ENCODE results near the gene SPAG5.

The SPAG5 gene

GRCh38 chr17:28548417-28549130, 50.3 kb downstream of the SPAG5 start:
- DNase-seq (ENCODE audit: low read depth in 1 of 2, low spot score in 1 of 2) = no peak
- H3K4me3 ChIP-seq (replicated peaks; ENCODE audit: insufficient read depth, low read length) = no peak overlapping the region
- no peaks in the 10 kb centered on the region for H3K27me3 ChIP-seq (ENCODE audit: insufficient read depth, poor library complexity, severe bottlenecking)
- TF ChIP-seq, protein P1, sequence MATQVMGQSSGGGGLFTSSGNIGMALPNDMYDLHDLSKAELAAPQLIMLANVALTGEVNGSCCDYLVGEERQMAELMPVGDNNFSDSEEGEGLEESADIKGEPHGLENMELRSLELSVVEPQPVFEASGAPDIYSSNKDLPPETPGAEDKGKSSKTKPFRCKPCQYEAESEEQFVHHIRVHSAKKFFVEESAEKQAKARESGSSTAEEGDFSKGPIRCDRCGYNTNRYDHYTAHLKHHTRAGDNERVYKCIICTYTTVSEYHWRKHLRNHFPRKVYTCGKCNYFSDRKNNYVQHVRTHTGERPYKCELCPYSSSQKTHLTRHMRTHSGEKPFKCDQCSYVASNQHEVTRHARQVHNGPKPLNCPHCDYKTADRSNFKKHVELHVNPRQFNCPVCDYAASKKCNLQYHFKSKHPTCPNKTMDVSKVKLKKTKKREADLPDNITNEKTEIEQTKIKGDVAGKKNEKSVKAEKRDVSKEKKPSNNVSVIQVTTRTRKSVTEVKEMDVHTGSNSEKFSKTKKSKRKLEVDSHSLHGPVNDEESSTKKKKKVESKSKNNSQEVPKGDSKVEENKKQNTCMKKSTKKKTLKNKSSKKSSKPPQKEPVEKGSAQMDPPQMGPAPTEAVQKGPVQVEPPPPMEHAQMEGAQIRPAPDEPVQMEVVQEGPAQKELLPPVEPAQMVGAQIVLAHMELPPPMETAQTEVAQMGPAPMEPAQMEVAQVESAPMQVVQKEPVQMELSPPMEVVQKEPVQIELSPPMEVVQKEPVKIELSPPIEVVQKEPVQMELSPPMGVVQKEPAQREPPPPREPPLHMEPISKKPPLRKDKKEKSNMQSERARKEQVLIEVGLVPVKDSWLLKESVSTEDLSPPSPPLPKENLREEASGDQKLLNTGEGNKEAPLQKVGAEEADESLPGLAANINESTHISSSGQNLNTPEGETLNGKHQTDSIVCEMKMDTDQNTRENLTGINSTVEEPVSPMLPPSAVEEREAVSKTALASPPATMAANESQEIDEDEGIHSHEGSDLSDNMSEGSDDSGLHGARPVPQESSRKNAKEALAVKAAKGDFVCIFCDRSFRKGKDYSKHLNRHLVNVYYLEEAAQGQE (IDR thresholded peaks at IDR 0.05; ENCODE audit: insufficient replicate concordance, low read depth) = no peak
- TF ChIP-seq SPI1 (IDR thresholded peaks at IDR 0.05; ENCODE audit: borderline replicate concordance, low read depth) = no peak
- no peak for TF ChIP-seq POLR2AphosphoS5 (IDR thresholded peaks at IDR 0.05; ENCODE audit: low read depth)
- TF ChIP-seq, protein P2, sequence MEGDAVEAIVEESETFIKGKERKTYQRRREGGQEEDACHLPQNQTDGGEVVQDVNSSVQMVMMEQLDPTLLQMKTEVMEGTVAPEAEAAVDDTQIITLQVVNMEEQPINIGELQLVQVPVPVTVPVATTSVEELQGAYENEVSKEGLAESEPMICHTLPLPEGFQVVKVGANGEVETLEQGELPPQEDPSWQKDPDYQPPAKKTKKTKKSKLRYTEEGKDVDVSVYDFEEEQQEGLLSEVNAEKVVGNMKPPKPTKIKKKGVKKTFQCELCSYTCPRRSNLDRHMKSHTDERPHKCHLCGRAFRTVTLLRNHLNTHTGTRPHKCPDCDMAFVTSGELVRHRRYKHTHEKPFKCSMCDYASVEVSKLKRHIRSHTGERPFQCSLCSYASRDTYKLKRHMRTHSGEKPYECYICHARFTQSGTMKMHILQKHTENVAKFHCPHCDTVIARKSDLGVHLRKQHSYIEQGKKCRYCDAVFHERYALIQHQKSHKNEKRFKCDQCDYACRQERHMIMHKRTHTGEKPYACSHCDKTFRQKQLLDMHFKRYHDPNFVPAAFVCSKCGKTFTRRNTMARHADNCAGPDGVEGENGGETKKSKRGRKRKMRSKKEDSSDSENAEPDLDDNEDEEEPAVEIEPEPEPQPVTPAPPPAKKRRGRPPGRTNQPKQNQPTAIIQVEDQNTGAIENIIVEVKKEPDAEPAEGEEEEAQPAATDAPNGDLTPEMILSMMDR (IDR thresholded peaks at IDR 0.05; ENCODE audit: insufficient read depth, low read length) = no peak
- TF ChIP-seq GABPA (IDR thresholded peaks at IDR 0.05; ENCODE audit: low read depth) = no peak
- H3K27ac ChIP-seq (replicated peaks) = no peak overlapping the region

DNA sequence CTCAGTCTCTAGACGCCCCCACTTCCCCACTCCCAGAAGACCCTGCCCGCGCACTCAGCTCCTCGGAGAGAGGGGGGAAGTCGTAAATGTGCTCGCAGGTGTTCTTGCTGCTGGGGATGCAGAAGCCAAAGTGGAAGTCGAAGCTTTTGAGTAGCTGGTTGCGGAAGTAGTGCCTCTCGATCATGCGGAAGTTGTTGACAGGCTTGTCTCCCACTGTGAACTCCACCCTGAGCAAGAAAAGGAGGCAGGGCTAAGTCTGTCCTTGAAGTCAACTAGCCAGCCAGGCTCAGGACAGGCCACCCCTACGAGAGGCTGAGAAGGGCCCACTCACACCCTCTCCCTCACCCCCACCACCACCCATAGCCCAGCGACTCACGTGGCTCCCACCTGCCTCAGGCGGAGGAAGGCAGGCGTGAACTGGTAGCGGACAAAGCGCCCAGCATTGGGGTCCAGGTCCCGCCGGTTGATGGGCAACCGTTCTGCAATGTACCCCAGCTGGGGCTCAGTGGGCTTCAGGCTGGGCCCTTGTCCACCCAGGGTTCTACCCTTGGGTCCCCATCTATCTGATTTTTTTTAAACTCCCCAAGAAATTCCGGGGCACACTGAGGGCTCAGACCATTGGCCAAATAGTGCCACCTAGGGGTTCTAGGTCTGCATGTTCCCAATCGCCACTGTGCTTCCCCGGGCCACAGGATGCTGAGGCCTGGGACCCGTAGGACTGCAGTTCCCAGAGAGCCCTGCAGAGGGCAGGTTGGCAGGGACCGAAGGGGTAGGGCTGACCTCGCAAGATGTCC, 51.0 kb downstream of the SPAG5 start:
- peak; percentile 63; the same call in 1 of the 2 replicates for TF ChIP-seq SPI1 (IDR thresholded peaks at IDR 0.05; ENCODE audit: borderline replicate concordance, low read depth)
- TF ChIP-seq GABPA (IDR thresholded peaks at IDR 0.05; ENCODE audit: low read depth) = peak; percentile 58; the same call in 1 of the 2 replicates
- TF ChIP-seq, protein P1 (IDR thresholded peaks at IDR 0.05; ENCODE audit: insufficient replicate concordance, low read depth) = peak; percentile 45
- peak; percentile 51 for TF ChIP-seq POLR2AphosphoS5 (IDR thresholded peaks at IDR 0.05; ENCODE audit: low read depth)
- TF ChIP-seq, protein P2 (IDR thresholded peaks at IDR 0.05; ENCODE audit: insufficient read depth, low read length) = peak; percentile 91
- peak; percentile 88 to 91 for DNase-seq (ENCODE audit: low read depth in 1 of 2, low spot score in 1 of 2)
- Histone ChIP-seq H3K4me3 (replicated peaks; ENCODE audit: insufficient read depth, low read length) (peak overlapping the region; percentile 39), H3K27me3 (ENCODE audit: insufficient read depth, poor library complexity, severe bottlenecking) (no peaks in the 10 kb centered on the region), H3K27ac (replicated peaks) (peak overlapping the region; percentile 64)

DNA sequence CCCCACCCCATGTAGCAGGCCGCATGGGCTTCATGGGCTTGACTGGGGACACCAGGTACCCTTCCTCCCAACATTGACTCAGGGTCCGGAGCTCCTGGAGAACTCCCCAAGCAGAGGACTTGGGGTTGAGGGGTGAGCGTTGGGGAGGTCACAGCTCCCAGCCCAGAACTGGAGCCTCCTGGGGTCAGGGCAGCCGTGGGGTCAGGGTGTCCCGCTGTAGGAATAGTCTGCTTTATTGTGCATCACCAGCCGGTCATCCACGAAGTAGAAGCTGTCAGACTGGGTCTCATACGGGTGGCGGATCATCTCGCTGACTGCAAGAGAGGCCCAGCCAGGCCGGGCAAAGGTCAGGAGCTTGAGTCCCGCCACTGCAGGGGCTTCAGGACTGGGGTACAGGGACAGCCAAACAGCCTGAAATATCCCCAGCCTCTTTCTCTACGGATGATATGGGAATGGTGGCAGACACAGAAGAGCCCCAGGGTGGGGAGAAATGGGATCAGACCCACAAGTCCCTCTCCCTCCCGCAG, 51.7 kb downstream of the SPAG5 start:
- no peak for TF ChIP-seq POLR2AphosphoS5 (IDR thresholded peaks at IDR 0.05; ENCODE audit: low read depth)
- peak overlapping the region; percentile 64 for H3K27ac ChIP-seq (replicated peaks)
- DNase-seq (ENCODE audit: low read depth in 1 of 2, low spot score in 1 of 2) = no peak
- H3K4me3 ChIP-seq (replicated peaks; ENCODE audit: insufficient read depth, low read length) = no peak overlapping the region
- H3K27me3 ChIP-seq (ENCODE audit: insufficient read depth, poor library complexity, severe bottlenecking) = no peaks in the 10 kb centered on the region

DNA sequence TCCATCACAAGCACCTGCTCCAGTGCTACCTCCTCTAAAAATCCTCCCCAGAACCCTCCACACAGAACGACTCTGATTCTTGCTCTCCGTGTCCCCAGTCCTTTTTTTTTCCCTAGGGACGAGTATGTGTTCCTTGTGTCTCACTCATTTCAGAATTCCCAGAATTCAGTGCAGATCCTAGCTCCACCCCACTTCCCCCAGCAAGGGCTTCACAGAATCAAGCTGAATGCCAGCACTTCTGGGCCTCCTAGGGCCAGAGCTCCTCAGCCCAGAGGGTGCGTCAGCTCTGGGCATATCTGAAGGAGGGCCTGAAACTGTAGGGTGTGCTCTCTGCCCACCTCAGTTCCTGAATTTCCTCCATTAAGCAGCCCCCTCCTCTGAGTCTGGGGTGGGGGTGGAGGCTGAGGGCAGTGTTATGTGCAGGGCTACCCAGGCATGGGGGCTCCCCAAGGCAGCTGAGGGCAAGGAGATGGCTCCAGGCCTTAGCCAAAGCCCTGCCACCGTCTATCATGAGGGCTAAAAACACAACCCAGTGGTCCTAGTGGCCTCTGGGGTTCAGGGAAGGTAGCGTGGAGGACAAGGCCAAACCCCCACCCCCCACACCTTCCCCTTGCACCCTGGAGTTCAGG, 52.9 kb downstream of the SPAG5 start:
- Histone ChIP-seq H3K27me3 (ENCODE audit: insufficient read depth, poor library complexity, severe bottlenecking) (no peaks in the 10 kb centered on the region), H3K27ac (replicated peaks) (no peak overlapping the region), H3K4me3 (replicated peaks; ENCODE audit: insufficient read depth, low read length) (no peak overlapping the region)
- TF ChIP-seq, protein P2 (IDR thresholded peaks at IDR 0.05; ENCODE audit: insufficient read depth, low read length) = no peak
- no peak for TF ChIP-seq SPI1 (IDR thresholded peaks at IDR 0.05; ENCODE audit: borderline replicate concordance, low read depth)
- TF ChIP-seq, protein P1 (IDR thresholded peaks at IDR 0.05; ENCODE audit: insufficient replicate concordance, low read depth) = no peak
- TF ChIP-seq GABPA (IDR thresholded peaks at IDR 0.05; ENCODE audit: low read depth) = no peak
- TF ChIP-seq POLR2AphosphoS5 (IDR thresholded peaks at IDR 0.05; ENCODE audit: low read depth) = no peak
- DNase-seq (ENCODE audit: low read depth in 1 of 2, low spot score in 1 of 2) = no peak

Data from HL-60 (cell line).